HG02610 (cell line): Measurements from ENCODE around the gene PCNA.
"Not testable (repeated sequence)": the region's sequence is repeated elsewhere in the genome, so short reads cannot be mapped to it uniquely, and the experiment has no call there.

ENCODE experiments used
- ATAC-seq: cut with Tn5 transposase; IDR thresholded peaks from one replicate; pipeline ENCODE4 v1.9.1; 2021; ENCODE audit warnings: mild to moderate bottlenecking, moderate library complexity; ENCODE audit not compliant: unreplicated experiment

PCNA gene

DNA sequence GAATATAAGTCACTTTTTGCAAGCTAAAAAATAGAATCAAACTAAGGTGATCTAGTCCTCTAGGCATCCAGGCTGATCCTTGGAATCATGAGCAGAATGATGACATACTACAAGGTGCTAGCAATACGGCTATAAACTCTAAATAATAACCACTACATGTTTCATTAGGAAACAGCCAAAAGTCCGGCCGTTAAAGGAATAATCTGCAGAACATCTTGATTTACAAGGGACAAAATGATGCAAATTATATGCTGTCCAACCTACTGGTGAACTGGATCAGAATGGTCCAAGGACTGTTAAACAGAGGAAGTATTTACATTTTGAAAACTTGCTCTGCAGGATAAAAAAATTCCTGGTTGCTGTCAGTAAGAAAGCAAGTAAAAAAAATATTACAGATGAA lies 19.8 kb downstream of the PCNA start:
- ATAC-seq = not testable (repeated sequence)

- not testable (repeated sequence) for ATAC-seq
Observed at GRCh38 chr20:5099009-5099408, 20.7 kb downstream of the PCNA start.

DNA sequence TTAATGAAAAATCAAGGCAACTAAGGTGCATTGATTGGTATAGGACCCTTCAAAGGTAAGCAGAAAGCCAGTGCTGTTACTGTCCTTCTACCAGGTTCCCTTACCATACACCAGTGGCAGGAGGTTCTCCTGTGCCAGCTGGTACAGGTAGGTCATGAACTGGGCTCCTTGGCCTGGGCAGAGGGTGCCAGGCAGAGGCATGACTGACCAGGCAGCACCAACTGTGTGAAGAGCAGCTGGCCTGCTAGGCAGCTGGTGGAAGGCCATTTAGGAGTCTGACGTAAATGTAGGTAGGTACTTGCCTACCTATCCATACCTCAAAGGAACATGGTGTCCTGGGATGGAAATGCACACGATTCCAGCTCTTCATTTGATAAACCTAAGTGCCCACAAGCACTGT lies 23.3 kb downstream of the PCNA start:
- ATAC-seq = no peak

DNA sequence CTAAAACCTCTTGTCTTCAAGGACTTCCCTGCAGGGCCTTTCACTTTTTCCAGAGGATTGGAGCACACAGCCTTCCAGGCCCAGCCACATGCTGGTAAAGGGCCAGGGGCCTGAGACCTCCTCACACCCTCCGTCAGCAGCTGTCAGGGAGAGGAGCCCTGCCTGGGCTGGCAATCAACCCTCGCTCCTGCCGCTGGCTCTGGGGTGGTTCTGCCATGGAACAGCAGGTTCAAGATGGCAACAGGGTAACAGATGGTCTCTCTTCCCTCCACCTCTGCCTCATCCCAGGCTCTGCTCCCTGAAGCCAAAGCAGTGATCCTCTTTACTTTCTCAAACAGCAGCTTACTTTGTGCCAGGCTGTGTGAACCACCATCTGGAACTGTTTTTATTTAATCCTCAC lies 23.8 kb downstream of the PCNA start:
- no peak for ATAC-seq

GRCh38 chr20:5095454-5095853 lies 24.3 kb downstream of the PCNA start:
- ATAC-seq = no peak

- no peak for ATAC-seq
Observed at GRCh38 chr20:5092765-5093339, 26.9 kb downstream of the PCNA start.

DNA sequence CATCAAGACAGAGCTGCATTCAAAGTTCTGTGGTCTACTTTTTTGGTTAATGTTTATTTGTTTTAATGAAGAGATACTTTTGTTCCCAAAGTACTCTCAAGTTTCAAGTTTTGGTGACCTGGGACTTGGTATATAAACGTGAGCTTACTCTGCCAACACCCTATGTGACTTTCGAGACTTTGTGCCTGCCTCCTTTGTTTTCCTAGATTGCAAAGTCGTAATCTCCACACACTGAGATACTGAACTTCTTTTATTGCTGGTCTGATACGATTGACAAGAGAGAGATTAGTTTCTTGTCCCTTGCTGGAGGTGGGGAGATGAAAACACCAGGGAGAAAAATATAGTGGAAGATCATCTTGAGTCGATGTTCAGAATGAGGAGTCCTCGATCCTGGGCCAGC lies 27.9 kb downstream of the PCNA start:
- ATAC-seq = no peak

DNA sequence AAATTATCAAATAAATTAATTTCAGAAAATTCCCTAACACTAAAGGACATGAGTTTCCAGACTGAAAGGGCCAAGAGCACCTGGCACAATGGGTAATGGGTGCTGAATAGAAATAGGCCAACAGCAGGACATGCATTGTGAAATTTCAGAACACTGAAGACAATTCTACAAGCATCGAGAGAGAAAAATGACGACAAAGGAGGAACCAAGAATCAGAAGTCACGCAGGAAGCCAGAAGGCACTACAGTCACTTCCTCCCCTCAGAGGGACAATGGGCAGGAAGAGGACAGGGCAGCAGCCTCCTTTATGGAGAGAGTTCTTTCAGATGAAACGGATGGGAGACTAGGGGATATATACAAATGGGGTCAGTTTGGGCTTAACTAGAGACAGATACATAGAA lies 29.6 kb downstream of the PCNA start:
- ATAC-seq = no peak

DNA sequence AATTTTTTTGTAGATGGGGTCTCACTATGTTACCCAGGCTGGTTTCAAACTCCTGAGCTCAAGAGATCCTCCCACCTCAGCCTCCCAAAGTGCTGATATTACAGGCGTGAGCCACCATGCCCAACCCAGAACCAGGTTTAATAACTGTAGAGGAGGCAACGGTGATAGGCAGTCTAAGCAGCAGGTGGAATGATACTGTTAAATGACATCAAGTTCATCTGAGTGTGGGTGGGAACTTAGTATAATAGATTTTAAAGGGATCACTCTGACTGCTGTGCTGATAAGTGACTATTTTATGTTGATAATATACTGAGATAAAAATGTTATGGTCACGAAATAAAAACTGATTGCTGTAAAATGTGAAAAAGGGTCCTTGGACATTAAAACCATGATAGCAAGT lies 31.1 kb downstream of the PCNA start:
- no peak for ATAC-seq

DNA sequence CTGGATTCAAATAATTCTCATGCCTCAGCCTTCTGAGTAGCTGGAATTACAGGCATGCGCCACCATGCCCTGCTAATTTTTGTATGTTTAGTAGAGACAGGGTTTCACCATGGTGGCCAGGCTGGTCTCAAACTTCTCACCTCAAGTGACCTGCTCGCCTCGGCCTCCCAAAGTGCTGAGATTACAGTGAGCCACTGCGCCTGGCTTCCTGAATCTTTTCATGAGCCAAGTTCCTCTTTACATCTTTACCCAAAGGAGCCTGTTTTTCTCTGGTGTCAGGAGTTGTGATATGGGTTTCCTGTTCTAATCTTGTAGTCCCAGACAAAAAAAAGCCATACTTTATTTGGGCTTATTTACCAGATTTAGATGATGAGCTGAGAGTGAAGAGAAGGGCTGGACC lies 34.4 kb downstream of the PCNA start:
- ATAC-seq = no peak

DNA sequence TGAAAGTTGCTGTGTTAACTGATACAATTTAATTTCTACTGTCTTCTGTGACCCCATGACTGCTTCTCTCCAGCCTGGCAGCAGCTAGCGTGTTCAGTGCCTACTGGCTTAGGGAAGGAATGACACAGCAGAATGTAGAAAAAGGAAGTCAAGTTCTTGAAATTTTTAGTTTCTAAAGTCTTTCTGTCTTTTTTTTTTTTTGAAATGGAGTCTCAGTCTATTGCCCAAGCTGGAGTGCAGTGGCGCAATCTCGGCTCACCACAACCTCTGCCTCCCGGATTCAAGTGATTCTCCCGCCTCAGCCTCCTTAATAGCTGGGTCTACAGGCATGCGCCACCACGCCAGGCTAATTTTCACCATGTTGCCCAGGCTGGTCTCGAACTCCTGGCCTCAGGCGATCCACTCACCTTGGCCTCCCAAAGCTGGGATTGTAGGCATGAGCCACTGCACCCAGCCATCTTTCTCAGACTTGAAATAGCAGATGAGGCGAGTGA lies 39.3 kb downstream of the PCNA start:
- no peak for ATAC-seq

- peak; percentile 96 for ATAC-seq
Observed at GRCh38 chr20:5078399-5078958, 41.3 kb downstream of the PCNA start.

- ATAC-seq = no peak
Observed at GRCh38 chr20:5077761-5078387, 41.9 kb downstream of the PCNA start.

GRCh38 chr20:5076913-5077312 lies 42.8 kb downstream of the PCNA start:
- not testable (repeated sequence) for ATAC-seq

GRCh38 chr20:5074232-5074674 lies 45.5 kb downstream of the PCNA start:
- no peak for ATAC-seq

DNA sequence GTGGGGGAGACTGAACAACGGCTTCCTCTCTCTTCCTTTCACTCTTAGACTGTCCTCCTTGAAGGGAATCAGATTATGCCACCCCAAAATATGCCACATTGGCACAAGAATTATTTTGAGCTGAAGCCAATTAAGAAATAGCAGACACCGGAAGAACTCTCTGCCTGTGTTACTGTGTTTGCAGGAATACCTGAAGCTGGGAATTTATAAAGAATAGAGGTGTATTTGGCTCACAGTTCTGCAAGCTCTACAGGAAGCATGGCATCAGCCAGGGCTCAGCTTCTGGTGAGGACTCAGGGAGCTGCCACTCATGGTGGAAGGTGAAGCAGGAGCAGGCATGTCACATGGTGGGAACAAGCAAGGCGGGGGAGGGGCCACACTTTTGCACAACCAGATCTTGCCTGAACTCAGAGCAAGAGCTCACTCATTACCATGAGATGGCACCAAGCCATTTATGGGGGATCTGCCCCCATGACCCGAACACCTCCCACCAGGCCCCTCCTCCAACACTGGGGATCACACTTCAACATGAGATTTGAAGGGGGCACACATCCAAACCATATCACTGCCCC lies 46.0 kb downstream of the PCNA start:
- no peak for ATAC-seq

GRCh38 chr20:5072756-5073659 lies 46.8 kb downstream of the PCNA start:
- no peak for ATAC-seq

DNA sequence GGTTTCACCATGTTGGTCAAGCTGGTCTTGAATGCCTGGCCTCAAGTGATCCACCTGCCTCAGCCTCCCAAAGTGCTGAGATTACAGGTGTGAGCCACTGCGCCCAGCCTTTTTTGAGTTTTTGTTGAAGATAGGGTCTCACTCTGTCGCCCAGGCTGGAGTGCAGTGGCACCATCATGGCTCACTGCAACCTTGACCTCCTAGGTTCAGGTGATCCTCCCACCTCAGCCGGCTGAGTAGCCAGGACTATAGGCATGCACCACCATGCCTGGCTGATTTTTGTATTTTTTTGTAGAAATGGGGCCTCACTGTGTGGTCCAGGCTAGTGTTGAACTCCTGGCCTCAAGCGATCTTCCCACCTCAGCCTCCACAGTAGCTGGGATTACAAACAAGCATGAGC lies 47.8 kb downstream of the PCNA start:
- not testable (repeated sequence) for ATAC-seq

DNA sequence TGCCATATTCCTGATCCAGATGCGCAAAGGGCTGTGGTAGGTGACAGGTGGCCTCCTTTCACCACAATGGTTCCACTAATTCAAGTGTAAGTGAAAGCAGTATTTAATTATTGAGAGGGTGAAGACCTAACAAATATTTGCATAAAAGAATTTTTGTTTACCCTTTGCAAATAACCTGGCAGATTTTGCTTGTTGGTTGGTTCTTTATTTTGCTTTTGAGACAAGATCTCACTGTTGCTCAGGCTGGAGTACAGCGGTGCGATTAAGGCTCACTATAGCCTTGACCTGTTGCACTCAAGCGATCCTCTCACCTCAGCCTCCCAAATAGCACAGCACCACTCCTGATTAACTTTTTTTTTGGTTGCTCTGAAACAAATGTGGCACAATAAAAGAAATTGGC lies 49.2 kb downstream of the PCNA start:
- no peak for ATAC-seq

GRCh38 chr20:5070081-5070480 lies 49.7 kb downstream of the PCNA start:
- ATAC-seq = no peak

- ATAC-seq = no peak
Observed at GRCh38 chr20:5069141-5069806, 50.5 kb downstream of the PCNA start.
